ENCODE results near the gene KIT. TPM values are rescaled to one million over a fixed set of nuclear protein-coding genes. Genes with fewer than 3 reads are reported as not detected.

Gene KIT
- total RNA-seq, 1 donor from 2014 or later, result 19.5 TPM

DNA sequence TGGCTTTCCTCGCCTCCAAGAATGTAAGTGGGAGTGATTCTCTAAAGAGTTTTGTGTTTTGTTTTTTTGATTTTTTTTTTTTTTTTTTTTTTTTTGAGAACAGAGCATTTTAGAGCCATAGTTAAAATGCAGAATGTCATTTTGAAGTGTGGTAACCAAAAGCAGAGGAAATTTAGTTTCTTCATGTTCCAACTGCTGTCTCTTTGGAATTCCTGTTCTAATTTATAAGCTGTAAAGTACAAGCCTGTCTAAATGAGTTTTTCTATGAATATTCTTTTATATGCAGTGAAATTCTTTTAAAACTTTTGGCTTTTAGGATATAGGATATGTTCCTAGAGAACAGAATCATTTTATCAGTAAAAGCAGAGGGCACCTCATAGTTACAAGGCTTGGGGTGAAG is 74.2 kb downstream of the KIT start:
- Mint-ChIP-seq H3K27me3 (no peaks in the 10 kb centered on the region), H3K4me3 (no peak overlapping the region), H3K9me3 (no peaks in the 10 kb centered on the region), H3K27ac (no peak overlapping the region), H3K4me1 (ENCODE audit: unreplicated experiment) (no peaks in the 10 kb centered on the region), H3K36me3 (peaks cover 12% of the 10 kb centered on the region)
- no peak for DNase-seq (ENCODE audit: extremely low spot score, unreplicated experiment)
- TF ChIP-seq, protein P1, sequence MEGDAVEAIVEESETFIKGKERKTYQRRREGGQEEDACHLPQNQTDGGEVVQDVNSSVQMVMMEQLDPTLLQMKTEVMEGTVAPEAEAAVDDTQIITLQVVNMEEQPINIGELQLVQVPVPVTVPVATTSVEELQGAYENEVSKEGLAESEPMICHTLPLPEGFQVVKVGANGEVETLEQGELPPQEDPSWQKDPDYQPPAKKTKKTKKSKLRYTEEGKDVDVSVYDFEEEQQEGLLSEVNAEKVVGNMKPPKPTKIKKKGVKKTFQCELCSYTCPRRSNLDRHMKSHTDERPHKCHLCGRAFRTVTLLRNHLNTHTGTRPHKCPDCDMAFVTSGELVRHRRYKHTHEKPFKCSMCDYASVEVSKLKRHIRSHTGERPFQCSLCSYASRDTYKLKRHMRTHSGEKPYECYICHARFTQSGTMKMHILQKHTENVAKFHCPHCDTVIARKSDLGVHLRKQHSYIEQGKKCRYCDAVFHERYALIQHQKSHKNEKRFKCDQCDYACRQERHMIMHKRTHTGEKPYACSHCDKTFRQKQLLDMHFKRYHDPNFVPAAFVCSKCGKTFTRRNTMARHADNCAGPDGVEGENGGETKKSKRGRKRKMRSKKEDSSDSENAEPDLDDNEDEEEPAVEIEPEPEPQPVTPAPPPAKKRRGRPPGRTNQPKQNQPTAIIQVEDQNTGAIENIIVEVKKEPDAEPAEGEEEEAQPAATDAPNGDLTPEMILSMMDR (conservative IDR thresholded peaks at IDR 0.05), result no peak

DNA sequence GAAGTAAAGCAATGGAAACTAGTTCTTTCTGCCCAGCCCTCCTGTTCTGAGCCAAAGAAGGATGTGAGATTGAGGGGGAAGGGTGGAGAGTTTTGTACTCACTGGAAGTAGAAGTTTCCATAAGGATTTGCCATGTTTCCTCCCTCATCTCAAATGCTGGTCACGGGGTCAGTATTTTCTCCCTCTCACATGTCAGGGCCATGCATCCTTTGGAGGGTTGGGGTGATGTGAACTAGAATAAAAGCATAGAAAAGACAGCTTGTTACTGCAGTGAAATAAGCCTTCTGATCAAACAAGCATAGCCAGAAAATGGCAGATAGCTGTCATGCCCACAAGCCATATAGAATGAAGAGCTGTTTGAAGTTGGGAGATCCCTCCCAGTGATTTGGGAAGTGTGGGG is 79.7 kb downstream of the KIT start:
- no peaks in the 10 kb centered on the region for H3K27me3 Mint-ChIP-seq
- H3K36me3 Mint-ChIP-seq, result peaks cover 9% of the 10 kb centered on the region
- no peak overlapping the region for H3K4me3 Mint-ChIP-seq
- H3K27ac Mint-ChIP-seq, result no peak overlapping the region
- H3K9me3 Mint-ChIP-seq, result no peaks in the 10 kb centered on the region
- TF ChIP-seq, protein P1 (conservative IDR thresholded peaks at IDR 0.05), result no peak
- H3K4me1 Mint-ChIP-seq (ENCODE audit: unreplicated experiment), result no peaks in the 10 kb centered on the region
- DNase-seq (ENCODE audit: extremely low spot score, unreplicated experiment), result no peak

DNA sequence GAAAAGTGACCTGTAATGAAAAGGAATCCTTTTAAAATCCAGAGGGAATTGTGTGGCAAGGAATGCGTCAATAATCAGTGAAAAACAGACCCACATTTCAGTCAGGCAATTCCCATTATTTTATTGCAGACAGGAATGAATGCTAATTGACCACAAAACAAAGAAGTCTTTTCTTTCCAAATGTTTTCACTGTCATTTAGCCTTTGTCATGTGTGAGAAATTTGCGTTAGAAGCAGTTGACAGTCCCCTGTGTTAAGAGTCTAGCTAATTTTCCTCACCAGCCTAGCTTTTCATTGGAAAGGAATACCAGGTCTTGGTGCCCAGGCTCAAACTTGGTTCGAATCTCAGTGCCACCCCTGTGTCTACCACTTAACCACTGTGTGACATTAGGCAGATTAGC is 83.4 kb downstream of the KIT start:
- Mint-ChIP-seq H3K9me3 (peaks cover 6% of the 10 kb centered on the region), H3K27ac (no peak overlapping the region)

DNA sequence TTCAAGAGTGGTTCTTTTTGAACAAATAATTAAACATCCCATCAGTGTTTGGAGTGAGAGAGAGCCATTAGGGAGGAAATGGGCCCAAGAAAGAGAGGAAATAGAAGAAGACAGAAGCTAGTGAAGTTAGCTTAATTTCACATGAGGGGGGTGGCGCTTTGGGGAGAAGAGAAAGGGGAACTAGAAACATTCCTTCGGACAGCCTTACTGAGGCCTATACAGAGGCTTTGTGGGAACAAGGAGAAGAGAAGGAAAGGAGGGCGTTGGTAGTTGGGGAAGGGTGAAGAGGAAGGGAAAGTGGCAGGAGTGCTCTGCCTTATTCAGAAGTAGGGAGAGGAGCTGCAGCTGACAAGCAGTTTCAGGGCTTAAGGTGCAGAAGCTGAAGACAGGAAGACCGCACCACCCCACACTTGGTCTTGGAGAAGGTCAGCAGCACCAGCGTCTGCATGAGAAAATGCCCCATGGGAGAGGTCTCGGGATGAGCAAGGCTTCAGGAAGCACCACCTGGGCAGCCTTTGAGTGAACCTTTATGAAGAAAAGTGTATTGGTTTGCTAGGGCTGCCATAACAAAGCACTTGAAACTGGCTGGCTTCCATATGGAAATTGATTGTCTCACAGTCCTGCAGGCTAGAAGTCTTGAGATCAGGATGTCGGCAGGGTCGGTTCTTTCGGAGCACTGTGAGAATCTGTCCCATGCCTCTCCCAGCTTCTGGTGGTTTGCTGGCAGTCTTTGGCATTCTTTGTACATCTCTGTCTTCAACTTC is 85.1 kb downstream of the KIT start:
- no peak for DNase-seq (ENCODE audit: extremely low spot score, unreplicated experiment)
- H3K27me3 Mint-ChIP-seq, result no peaks in the 10 kb centered on the region
- TF ChIP-seq, protein P1 (conservative IDR thresholded peaks at IDR 0.05), result no peak
- peaks cover 6% of the 10 kb centered on the region for H3K9me3 Mint-ChIP-seq
- no peak overlapping the region for H3K27ac Mint-ChIP-seq
- H3K36me3 Mint-ChIP-seq, result peaks cover 4% of the 10 kb centered on the region
- H3K4me1 Mint-ChIP-seq (ENCODE audit: unreplicated experiment), result no peaks in the 10 kb centered on the region
- no peak overlapping the region for H3K4me3 Mint-ChIP-seq

More for the DNA sequence above, 83.4 kb downstream of the KIT start:
- TF ChIP-seq, protein P1 (conservative IDR thresholded peaks at IDR 0.05), result no peak
- Mint-ChIP-seq H3K27me3 (no peaks in the 10 kb centered on the region), H3K4me1 (ENCODE audit: unreplicated experiment) (no peaks in the 10 kb centered on the region), H3K36me3 (peaks cover 4% of the 10 kb centered on the region), H3K4me3 (no peak overlapping the region)
- DNase-seq (ENCODE audit: extremely low spot score, unreplicated experiment), result no peak

DNA sequence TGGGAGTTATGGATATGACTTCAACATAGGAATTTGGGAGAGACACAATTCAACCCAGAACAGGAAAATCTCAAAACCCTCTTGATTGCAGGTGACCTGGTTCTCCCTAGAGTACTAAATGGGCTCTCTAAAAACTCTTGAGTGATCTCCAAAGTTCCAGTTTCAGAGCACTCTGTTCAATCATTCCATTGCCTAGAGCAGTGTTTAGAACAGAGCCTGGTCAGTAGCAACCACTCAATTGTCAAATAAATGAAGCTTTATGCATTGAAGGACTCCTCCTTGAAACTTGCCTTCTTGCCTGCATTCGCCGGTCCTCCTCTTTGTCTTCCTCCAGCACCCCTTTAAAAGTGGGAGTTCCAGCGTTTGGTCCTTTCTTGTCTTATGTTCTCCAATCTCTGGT is 85.8 kb downstream of the KIT start:
- TF ChIP-seq, protein P1 (conservative IDR thresholded peaks at IDR 0.05), result no peak
- Mint-ChIP-seq H3K4me3 (no peak overlapping the region), H3K27ac (no peak overlapping the region), H3K9me3 (peaks cover 6% of the 10 kb centered on the region), H3K27me3 (no peaks in the 10 kb centered on the region), H3K4me1 (ENCODE audit: unreplicated experiment) (no peaks in the 10 kb centered on the region), H3K36me3 (peaks cover 1% of the 10 kb centered on the region)
- no peak for DNase-seq (ENCODE audit: extremely low spot score, unreplicated experiment)

Measured in type B pancreatic cell (in vitro differentiated cells).